Measurements from ENCODE around the gene GUCD1. TPM values are rescaled to one million over a fixed set of nuclear protein-coding genes. Genes with fewer than 3 reads are reported as not detected.

The GUCD1 gene
- total and polyA plus RNA-seq, 2 of the 13 experiments (the other 11 are each of a cell fraction or from before 2014, with no cell fraction given): 128 to 245 TPM

DNA sequence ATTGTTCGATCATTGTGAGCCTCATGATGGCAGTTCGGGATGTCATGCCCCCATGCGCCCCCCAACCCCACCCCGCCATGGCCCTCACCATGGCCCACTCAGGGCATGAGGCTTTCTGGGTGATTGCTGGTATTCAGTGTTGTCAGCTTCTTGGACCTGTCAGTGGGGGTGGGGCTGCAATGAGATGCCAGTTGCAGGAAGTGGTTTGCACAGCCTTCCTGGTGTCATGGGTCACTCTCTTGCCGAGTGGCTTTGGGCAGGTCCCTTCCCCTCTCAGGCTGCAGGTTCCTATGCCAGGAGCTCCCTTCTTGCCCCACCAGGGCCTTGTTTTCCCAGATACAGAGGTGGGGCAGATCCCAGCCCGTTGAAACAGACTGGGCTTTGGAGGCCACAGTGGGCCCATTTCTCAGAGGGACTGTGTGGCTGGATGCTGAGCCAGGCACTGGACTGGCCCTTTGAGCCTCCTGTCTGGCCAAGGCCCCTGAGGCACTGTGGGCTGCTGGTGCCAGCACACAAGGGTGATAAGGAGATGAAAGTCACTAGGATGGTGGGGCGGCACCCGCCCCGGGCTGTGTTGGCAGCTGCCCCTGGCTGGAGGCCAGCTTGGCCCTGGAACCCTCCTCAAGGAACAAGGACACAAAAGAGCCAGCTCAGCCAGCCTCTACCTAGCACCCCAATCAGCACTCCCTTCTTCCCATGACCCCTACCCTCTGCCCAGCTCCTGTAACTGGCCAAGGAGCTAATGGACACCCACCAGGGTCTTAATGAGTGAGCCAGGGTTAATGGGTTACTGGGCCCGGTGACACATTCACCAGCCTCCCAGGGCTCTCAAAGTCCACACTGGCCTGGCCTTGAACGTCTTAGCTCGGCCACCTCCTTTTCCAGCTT is 46.5 kb upstream of the GUCD1 start (continued):
- TF ChIP-seq, protein P1, sequence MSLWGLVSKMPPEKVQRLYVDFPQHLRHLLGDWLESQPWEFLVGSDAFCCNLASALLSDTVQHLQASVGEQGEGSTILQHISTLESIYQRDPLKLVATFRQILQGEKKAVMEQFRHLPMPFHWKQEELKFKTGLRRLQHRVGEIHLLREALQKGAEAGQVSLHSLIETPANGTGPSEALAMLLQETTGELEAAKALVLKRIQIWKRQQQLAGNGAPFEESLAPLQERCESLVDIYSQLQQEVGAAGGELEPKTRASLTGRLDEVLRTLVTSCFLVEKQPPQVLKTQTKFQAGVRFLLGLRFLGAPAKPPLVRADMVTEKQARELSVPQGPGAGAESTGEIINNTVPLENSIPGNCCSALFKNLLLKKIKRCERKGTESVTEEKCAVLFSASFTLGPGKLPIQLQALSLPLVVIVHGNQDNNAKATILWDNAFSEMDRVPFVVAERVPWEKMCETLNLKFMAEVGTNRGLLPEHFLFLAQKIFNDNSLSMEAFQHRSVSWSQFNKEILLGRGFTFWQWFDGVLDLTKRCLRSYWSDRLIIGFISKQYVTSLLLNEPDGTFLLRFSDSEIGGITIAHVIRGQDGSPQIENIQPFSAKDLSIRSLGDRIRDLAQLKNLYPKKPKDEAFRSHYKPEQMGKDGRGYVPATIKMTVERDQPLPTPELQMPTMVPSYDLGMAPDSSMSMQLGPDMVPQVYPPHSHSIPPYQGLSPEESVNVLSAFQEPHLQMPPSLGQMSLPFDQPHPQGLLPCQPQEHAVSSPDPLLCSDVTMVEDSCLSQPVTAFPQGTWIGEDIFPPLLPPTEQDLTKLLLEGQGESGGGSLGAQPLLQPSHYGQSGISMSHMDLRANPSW (CRISPR knock-in tag; IDR thresholded peaks at IDR 0.05; ENCODE audit: borderline replicate concordance): 0 out of 2 replicates have a peak, but pooled peaks have one; percentile 59
- TF ChIP-seq, protein P2, sequence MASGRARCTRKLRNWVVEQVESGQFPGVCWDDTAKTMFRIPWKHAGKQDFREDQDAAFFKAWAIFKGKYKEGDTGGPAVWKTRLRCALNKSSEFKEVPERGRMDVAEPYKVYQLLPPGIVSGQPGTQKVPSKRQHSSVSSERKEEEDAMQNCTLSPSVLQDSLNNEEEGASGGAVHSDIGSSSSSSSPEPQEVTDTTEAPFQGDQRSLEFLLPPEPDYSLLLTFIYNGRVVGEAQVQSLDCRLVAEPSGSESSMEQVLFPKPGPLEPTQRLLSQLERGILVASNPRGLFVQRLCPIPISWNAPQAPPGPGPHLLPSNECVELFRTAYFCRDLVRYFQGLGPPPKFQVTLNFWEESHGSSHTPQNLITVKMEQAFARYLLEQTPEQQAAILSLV (CRISPR knock-in tag; IDR thresholded peaks at IDR 0.05; ENCODE audit: borderline replicate concordance): 0 out of 2 replicates have a peak, but pooled peaks have one; percentile 6
- TF ChIP-seq RARA (CRISPR knock-in tag; IDR thresholded peaks at IDR 0.05) (peak; percentile 97), TAF1 (CRISPR knock-in tag; IDR thresholded peaks at IDR 0.05) (no peak), SIN3A (IDR thresholded peaks at IDR 0.05; ENCODE audit: borderline replicate concordance, low read depth, low read length) (peak; percentile 76; the same call in 1 of the 2 replicates), ZNF564 (CRISPR knock-in tag; IDR thresholded peaks at IDR 0.05) (no peak), BHLHE40 (IDR thresholded peaks at IDR 0.05; ENCODE audit: low read length) (no peak), ZNF557 (CRISPR knock-in tag; IDR thresholded peaks at IDR 0.05) (no peak), ELF4 (CRISPR knock-in tag; IDR thresholded peaks at IDR 0.05; ENCODE audit: borderline replicate concordance) (no peak; the same call in 1 of the 2 replicates), ZNF207 (IDR thresholded peaks at IDR 0.05; ENCODE audit: borderline replicate concordance) (no peak), MIXL1 (CRISPR knock-in tag; IDR thresholded peaks at IDR 0.05) (peak; percentile 62; the same call in 1 of the 2 replicates), SPEN (CRISPR knock-in tag; IDR thresholded peaks at IDR 0.05; ENCODE audit: low read depth) (peak; percentile 47; the same call in 1 of the 2 replicates), TCF7 (IDR thresholded peaks at IDR 0.05; ENCODE audit: low read depth) (no peak), SMAD3 (CRISPR knock-in tag; IDR thresholded peaks at IDR 0.05) (no peak)
- TF ChIP-seq, protein P3, sequence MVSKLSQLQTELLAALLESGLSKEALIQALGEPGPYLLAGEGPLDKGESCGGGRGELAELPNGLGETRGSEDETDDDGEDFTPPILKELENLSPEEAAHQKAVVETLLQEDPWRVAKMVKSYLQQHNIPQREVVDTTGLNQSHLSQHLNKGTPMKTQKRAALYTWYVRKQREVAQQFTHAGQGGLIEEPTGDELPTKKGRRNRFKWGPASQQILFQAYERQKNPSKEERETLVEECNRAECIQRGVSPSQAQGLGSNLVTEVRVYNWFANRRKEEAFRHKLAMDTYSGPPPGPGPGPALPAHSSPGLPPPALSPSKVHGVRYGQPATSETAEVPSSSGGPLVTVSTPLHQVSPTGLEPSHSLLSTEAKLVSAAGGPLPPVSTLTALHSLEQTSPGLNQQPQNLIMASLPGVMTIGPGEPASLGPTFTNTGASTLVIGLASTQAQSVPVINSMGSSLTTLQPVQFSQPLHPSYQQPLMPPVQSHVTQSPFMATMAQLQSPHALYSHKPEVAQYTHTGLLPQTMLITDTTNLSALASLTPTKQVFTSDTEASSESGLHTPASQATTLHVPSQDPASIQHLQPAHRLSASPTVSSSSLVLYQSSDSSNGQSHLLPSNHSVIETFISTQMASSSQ (IDR thresholded peaks at IDR 0.05; ENCODE audit: low read depth): peak; percentile 87
- TF ChIP-seq, protein P3 (CRISPR knock-in tag; IDR thresholded peaks at IDR 0.05; ENCODE audit: borderline replicate concordance): peak; percentile 95
- TF ChIP-seq, protein P4, sequence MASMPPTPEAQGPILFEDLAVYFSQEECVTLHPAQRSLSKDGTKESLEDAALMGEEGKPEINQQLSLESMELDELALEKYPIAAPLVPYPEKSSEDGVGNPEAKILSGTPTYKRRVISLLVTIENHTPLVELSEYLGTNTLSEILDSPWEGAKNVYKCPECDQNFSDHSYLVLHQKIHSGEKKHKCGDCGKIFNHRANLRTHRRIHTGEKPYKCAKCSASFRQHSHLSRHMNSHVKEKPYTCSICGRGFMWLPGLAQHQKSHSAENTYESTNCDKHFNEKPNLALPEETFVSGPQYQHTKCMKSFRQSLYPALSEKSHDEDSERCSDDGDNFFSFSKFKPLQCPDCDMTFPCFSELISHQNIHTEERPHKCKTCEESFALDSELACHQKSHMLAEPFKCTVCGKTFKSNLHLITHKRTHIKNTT (CRISPR knock-in tag; IDR thresholded peaks at IDR 0.05): no peak
- TF ChIP-seq, protein P5, sequence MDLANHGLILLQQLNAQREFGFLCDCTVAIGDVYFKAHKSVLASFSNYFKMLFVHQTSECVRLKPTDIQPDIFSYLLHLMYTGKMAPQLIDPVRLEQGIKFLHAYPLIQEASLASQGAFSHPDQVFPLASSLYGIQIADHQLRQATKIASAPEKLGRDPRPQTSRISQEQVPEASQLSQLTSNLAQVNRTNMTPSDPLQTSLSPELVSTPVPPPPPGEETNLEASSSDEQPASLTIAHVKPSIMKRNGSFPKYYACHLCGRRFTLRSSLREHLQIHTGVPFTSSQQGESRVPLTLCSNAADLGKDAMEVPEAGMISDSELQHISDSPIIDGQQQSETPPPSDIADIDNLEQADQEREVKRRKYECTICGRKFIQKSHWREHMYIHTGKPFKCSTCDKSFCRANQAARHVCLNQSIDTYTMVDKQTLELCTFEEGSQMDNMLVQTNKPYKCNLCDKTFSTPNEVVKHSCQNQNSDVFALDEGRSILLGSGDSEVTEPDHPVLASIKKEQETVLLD (CRISPR knock-in tag; IDR thresholded peaks at IDR 0.05; ENCODE audit: low read depth): no peak
